ENCODE results near the gene GALNT17.

- TF ChIP-seq CTCF (conservative IDR thresholded peaks at IDR 0.05; ENCODE audit: low read depth, low read length) (no peak), EZH2 (IDR thresholded peaks at IDR 0.05; ENCODE audit: borderline replicate concordance, low read depth, low read length, poor library complexity, severe bottlenecking) (no peak)
These were observed 580.8 kb downstream of the GALNT17 start for GRCh38 chr7:71712653-71713180.

Measured in A673 (cell line).